HL-60/S4 (cell line): Measurements from ENCODE around the gene KRT13.

Experiments
- in situ Hi-C: fragments of 300-500 bp; cut with MboI; formaldehyde crosslinking; loops from 2 replicates; pipeline ENCODE4 v1.14.3; 2022; ENCODE audit warnings: low sequenced_read_pairs

The KRT13 gene

GRCh38 chr17:41520821-41521521, 15.6 kb upstream of the KRT13 start:
- in situ Hi-C loops: no loop called here

GRCh38 chr17:41519501-41520224, 14.3 kb upstream of the KRT13 start:
- in situ Hi-C loops: no loop called here

GRCh38 chr17:41518789-41519449, 13.5 kb upstream of the KRT13 start, which contains the start of gene KRT15:
TSS of gene KRT15 (minus strand) at chr17:41518890. CDS start at chr17:41518827, 63 bp downstream.
- in situ Hi-C loops: no loop called here

- in situ Hi-C loops: no loop called here
Measured at GRCh38 chr17:41518031-41518430, 12.6 kb upstream of the KRT13 start.

GRCh38 chr17:41516830-41517283, 11.4 kb upstream of the KRT13 start:
- in situ Hi-C loops: no loop called here

GRCh38 chr17:41516147-41516829, 10.9 kb upstream of the KRT13 start:
- in situ Hi-C loops: no loop called here

GRCh38 chr17:41513168-41513547, 7.7 kb upstream of the KRT13 start:
- in situ Hi-C loops: no loop called here

GRCh38 chr17:41512546-41513167, 7.2 kb upstream of the KRT13 start:
- in situ Hi-C loops: no loop called here

GRCh38 chr17:41511716-41512115, 6.3 kb upstream of the KRT13 start:
- in situ Hi-C loops: no loop called here

- in situ Hi-C loops: no loop called here
Measured at GRCh38 chr17:41511116-41511515, 5.7 kb upstream of the KRT13 start.

GRCh38 chr17:41510251-41511065, 5.0 kb upstream of the KRT13 start:
- in situ Hi-C loops: no loop called here

GRCh38 chr17:41507315-41507880, 2.0 kb upstream of the KRT13 start:
- in situ Hi-C loops: no loop called here

GRCh38 chr17:41505809-41506767, 676 bp upstream of the KRT13 start:
- in situ Hi-C loops: no loop called here

GRCh38 chr17:41504246-41504977, 1.0 kb downstream of the KRT13 start:
- in situ Hi-C loops: no loop called here

- in situ Hi-C loops: no loop called here
Measured at GRCh38 chr17:41503202-41503601, 2.2 kb downstream of the KRT13 start.

- in situ Hi-C loops: no loop called here
Measured at GRCh38 chr17:41500131-41500911, 5.1 kb downstream of the KRT13 start.

- in situ Hi-C loops: no loop called here
Measured at GRCh38 chr17:41499714-41500113, 5.7 kb downstream of the KRT13 start.
